GM12873 (cell line): ENCODE data around the gene TNFAIP2.

Source experiments
- CTCF ChIP-seq: IDR thresholded peaks from 2 replicates; pipeline ENCODE4 v1.5.1; 2012; ENCODE audit warnings: low read depth, mild to moderate bottlenecking, moderate library complexity, low read length, control low read depth; ENCODE audit not compliant: insufficient read depth; ENCODE audit errors: missing control alignments

The TNFAIP2 gene

GRCh38 chr14:103169954-103170353 lies 46.7 kb downstream of the TNFAIP2 start:
- TF ChIP-seq CTCF: no peak

- no peak for TF ChIP-seq CTCF
These were observed 49.7 kb downstream of the TNFAIP2 start for GRCh38 chr14:103172921-103173320.

- no peak for TF ChIP-seq CTCF
These were observed 54.1 kb downstream of the TNFAIP2 start for GRCh38 chr14:103177376-103177775.

GRCh38 chr14:103178521-103178920 lies 55.3 kb downstream of the TNFAIP2 start:
- no peak for TF ChIP-seq CTCF

GRCh38 chr14:103179094-103179493 lies 55.8 kb downstream of the TNFAIP2 start:
- TF ChIP-seq CTCF: no peak

- TF ChIP-seq CTCF: no peak
These were observed 57.1 kb downstream of the TNFAIP2 start for GRCh38 chr14:103180331-103180730.

GRCh38 chr14:103184046-103184445 lies 60.8 kb downstream of the TNFAIP2 start:
- no peak for TF ChIP-seq CTCF
